ENCODE measurements around the gene CRISPLD2.

Gene CRISPLD2

DNA sequence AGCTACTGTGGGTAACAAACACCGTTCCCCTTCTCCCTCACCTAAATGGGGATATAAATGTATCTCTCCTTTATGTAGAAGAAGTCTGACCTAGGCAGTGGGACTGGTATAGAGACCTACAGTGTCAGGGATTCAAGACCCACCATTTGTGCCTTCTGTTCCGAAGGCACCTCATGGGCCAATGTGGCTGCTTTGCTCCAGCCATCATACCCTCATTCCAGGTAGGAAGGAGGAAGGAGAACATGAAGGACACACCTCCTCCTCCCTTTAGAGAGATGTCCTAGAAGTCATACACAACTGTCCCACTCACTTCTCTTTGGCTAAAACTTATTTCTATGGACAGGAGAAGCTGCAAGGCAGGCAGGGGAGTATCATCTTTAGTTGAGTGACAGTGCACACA is 8.3 kb upstream of the CRISPLD2 start:
- H3K4me1 ChIP-seq (ENCODE audit: control insufficient read depth, insufficient read depth, low read length) = no peaks in the 10 kb centered on the region
- H3K4me3 ChIP-seq (ENCODE audit: low read depth, low read length) = no peak overlapping the region
- TF ChIP-seq, protein P1, sequence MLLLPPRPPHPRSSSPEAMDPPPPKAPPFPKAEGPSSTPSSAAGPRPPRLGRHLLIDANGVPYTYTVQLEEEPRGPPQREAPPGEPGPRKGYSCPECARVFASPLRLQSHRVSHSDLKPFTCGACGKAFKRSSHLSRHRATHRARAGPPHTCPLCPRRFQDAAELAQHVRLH (tag by site-specific recombination; IDR thresholded peaks at IDR 0.05) = peak; percentile 79; the same call in 1 of the 2 replicates
- TF ChIP-seq ZNF10 (tag by site-specific recombination; IDR thresholded peaks at IDR 0.05) = no peak
- no peak overlapping the region for H3K27ac ChIP-seq (ENCODE audit: extremely low read depth, low read depth, low read length)
- POLR2A ChIA-PET = no interaction called here
- no peaks in the 10 kb centered on the region for H3K36me3 ChIP-seq (ENCODE audit: control insufficient read depth in 2 of 2, insufficient read depth in 1 of 2, low read length in 2 of 2)
- CTCF ChIA-PET = interaction anchor here (1.1 to 1.5 kb wide), 2 partner anchors 57 to 65 kb away, joined by 3 to 6 read pairs; no protein-coding TSS in a partner anchor
- H3K9me3 ChIP-seq (ENCODE audit: control insufficient read depth, insufficient read depth, low read depth, low read length) = no peaks in the 10 kb centered on the region

DNA sequence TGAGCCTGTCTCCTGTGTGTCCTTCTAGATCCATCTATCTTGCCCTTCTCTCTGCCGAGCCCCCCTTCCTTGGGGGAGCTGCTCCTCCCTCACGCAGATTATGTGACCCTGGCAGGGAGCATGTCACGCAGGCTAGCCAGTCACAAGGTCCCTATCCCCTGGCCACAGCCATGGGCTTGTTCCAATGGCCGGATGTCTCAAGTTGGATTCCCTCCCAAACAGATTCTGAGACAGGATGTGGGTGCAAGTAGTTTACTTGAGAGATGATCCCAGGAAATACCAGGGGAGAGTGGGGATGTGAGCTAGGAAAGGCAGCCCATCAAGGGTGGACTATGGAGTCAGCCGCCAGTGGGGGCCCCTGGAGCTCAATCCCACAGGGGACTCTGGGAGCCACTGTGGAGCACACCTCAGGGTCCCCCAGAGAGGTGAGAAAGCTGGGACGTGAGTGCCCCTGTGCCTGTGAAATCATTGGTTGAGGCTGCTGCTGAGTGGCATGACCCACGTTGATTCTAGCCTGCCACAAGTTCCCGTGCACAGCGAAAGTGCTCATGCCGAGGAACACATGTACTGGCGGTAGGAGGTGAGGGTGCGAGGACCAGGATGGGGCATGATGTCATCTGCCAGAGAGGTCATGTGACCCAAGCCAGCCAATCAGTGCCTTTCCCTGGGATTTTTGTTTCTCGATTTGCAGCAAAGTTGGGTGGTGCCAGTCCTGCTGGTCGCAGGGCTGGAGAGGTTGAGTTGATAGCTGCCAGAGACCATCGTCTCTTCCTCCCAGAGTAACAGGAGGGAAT is 6.4 kb upstream of the CRISPLD2 start:
- Histone ChIP-seq H3K4me1 (ENCODE audit: control insufficient read depth, insufficient read depth, low read length) (no peaks in the 10 kb centered on the region), H3K36me3 (ENCODE audit: control insufficient read depth in 2 of 2, insufficient read depth in 1 of 2, low read length in 2 of 2) (no peaks in the 10 kb centered on the region), H3K27ac (ENCODE audit: extremely low read depth, low read depth, low read length) (no peak overlapping the region), H3K9me3 (ENCODE audit: control insufficient read depth, insufficient read depth, low read depth, low read length) (no peaks in the 10 kb centered on the region), H3K4me3 (ENCODE audit: low read depth, low read length) (no peak overlapping the region)
- ChIA-PET POLR2A (interaction anchor here (0.6 kb wide), 1 partner anchor 88 kb away, joined by 5 read pairs; no protein-coding TSS in a partner anchor), CTCF (interaction anchor here (0.7 kb wide), 1 partner anchor 139 kb away, joined by 4 read pairs; no protein-coding TSS in a partner anchor)
- TF ChIP-seq, protein P2, sequence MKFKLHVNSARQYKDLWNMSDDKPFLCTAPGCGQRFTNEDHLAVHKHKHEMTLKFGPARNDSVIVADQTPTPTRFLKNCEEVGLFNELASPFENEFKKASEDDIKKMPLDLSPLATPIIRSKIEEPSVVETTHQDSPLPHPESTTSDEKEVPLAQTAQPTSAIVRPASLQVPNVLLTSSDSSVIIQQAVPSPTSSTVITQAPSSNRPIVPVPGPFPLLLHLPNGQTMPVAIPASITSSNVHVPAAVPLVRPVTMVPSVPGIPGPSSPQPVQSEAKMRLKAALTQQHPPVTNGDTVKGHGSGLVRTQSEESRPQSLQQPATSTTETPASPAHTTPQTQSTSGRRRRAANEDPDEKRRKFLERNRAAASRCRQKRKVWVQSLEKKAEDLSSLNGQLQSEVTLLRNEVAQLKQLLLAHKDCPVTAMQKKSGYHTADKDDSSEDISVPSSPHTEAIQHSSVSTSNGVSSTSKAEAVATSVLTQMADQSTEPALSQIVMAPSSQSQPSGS (tag by site-specific recombination; IDR thresholded peaks at IDR 0.05; ENCODE audit: low read depth) = 0 out of 2 replicates have a peak, but pooled peaks have one; percentile 48
- TF ChIP-seq KLF1 (tag by site-specific recombination; IDR thresholded peaks at IDR 0.05) = no peak

DNA sequence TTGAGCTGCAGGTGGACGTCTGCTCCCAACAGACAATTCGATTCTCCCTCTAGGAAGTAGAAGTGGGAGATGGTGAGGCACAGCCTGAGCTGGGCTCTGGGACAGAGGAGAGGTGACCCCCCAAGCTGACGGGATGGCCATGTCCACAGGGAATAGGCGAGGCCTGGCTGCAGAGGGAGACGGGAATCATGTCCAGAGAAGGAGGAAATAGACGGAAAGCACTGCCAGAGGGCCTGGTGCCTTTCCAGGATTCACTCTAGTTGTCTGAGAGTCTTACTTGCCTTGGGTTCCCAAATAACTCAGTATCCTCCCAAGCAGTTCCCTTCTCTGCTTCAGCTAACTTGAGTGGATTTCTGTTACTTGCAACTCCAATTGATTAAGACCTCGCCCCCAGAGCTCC is 4.3 kb upstream of the CRISPLD2 start:
- H3K9me3 ChIP-seq (ENCODE audit: control insufficient read depth, insufficient read depth, low read depth, low read length) = no peaks in the 10 kb centered on the region
- H3K27ac ChIP-seq (ENCODE audit: extremely low read depth, low read depth, low read length) = no peak overlapping the region
- ChIA-PET POLR2A (no interaction called here), CTCF (no interaction called here)
- H3K36me3 ChIP-seq (ENCODE audit: control insufficient read depth in 2 of 2, insufficient read depth in 1 of 2, low read length in 2 of 2) = no peaks in the 10 kb centered on the region
- H3K4me3 ChIP-seq (ENCODE audit: low read depth, low read length) = no peak overlapping the region
- H3K4me1 ChIP-seq (ENCODE audit: control insufficient read depth, insufficient read depth, low read length) = no peaks in the 10 kb centered on the region
- TF ChIP-seq ZNF223 (tag by site-specific recombination; IDR thresholded peaks at IDR 0.05) = no peak
- no peak for TF ChIP-seq ZNF404 (tag by site-specific recombination; IDR thresholded peaks at IDR 0.05)
- no peak for TF ChIP-seq ZBTB17 (tag by site-specific recombination; IDR thresholded peaks at IDR 0.05)
- no peak for TF ChIP-seq ZNF792 (tag by site-specific recombination; IDR thresholded peaks at IDR 0.05)
- TF ChIP-seq ZNF660 (tag by site-specific recombination; IDR thresholded peaks at IDR 0.05) = no peak
- TF ChIP-seq, protein P3, sequence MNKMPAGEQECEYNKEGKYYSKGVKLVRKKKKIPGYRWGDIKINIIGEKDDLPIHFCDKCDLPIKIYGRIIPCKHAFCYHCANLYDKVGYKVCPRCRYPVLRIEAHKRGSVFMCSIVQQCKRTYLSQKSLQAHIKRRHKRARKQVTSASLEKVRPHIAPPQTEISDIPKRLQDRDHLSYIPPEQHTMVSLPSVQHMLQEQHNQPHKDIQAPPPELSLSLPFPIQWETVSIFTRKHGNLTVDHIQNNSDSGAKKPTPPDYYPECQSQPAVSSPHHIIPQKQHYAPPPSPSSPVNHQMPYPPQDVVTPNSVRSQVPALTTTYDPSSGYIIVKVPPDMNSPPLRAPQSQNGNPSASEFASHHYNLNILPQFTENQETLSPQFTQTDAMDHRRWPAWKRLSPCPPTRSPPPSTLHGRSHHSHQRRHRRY (tag by site-specific recombination; IDR thresholded peaks at IDR 0.05) = no peak
- no peak for TF ChIP-seq ZBTB8A (tag by site-specific recombination; IDR thresholded peaks at IDR 0.05)
- TF ChIP-seq, protein P4, sequence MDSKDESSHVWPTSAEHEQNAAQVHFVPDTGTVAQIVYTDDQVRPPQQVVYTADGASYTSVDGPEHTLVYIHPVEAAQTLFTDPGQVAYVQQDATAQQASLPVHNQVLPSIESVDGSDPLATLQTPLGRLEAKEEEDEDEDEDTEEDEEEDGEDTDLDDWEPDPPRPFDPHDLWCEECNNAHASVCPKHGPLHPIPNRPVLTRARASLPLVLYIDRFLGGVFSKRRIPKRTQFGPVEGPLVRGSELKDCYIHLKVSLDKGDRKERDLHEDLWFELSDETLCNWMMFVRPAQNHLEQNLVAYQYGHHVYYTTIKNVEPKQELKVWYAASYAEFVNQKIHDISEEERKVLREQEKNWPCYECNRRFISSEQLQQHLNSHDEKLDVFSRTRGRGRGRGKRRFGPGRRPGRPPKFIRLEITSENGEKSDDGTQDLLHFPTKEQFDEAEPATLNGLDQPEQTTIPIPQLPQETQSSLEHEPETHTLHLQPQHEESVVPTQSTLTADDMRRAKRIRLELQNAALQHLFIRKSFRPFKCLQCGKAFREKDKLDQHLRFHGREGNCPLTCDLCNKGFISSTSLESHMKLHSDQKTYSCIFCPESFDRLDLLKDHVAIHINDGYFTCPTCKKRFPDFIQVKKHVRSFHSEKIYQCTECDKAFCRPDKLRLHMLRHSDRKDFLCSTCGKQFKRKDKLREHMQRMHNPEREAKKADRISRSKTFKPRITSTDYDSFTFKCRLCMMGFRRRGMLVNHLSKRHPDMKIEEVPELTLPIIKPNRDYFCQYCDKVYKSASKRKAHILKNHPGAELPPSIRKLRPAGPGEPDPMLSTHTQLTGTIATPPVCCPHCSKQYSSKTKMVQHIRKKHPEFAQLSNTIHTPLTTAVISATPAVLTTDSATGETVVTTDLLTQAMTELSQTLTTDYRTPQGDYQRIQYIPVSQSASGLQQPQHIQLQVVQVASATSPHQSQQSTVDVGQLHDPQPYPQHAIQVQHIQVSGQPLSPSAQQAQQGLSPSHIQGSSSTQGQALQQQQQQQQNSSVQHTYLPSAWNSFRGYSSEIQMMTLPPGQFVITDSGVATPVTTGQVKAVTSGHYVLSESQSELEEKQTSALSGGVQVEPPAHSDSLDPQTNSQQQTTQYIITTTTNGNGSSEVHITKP (tag by site-specific recombination; IDR thresholded peaks at IDR 0.05) = no peak
- no peak for TF ChIP-seq ZNF292 (tag by site-specific recombination; IDR thresholded peaks at IDR 0.05; ENCODE audit: borderline replicate concordance, low read depth)
- no peak for TF ChIP-seq ZNF155 (tag by site-specific recombination; IDR thresholded peaks at IDR 0.05)
- no peak for TF ChIP-seq ZNF677 (tag by site-specific recombination; IDR thresholded peaks at IDR 0.05)
- no peak for TF ChIP-seq ZNF558 (tag by site-specific recombination; IDR thresholded peaks at IDR 0.05)
- TF ChIP-seq ZNF19 (tag by site-specific recombination; IDR thresholded peaks at IDR 0.05; ENCODE audit: low read depth) = no peak
- TF ChIP-seq ZNF776 (tag by site-specific recombination; IDR thresholded peaks at IDR 0.05; ENCODE audit: borderline replicate concordance) = no peak
- TF ChIP-seq WT1 (tag by site-specific recombination; IDR thresholded peaks at IDR 0.05) = no peak
- no peak for TF ChIP-seq ZNF239 (tag by site-specific recombination; IDR thresholded peaks at IDR 0.05)
- TF ChIP-seq FEZF1 (tag by site-specific recombination; IDR thresholded peaks at IDR 0.05) = no peak
- TF ChIP-seq, protein P5, sequence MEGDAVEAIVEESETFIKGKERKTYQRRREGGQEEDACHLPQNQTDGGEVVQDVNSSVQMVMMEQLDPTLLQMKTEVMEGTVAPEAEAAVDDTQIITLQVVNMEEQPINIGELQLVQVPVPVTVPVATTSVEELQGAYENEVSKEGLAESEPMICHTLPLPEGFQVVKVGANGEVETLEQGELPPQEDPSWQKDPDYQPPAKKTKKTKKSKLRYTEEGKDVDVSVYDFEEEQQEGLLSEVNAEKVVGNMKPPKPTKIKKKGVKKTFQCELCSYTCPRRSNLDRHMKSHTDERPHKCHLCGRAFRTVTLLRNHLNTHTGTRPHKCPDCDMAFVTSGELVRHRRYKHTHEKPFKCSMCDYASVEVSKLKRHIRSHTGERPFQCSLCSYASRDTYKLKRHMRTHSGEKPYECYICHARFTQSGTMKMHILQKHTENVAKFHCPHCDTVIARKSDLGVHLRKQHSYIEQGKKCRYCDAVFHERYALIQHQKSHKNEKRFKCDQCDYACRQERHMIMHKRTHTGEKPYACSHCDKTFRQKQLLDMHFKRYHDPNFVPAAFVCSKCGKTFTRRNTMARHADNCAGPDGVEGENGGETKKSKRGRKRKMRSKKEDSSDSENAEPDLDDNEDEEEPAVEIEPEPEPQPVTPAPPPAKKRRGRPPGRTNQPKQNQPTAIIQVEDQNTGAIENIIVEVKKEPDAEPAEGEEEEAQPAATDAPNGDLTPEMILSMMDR (tag by site-specific recombination; IDR thresholded peaks at IDR 0.05) = no peak

All from HEK293 (cell line).